NCI-H510A (cell line): ENCODE data around the gene POTEH.
"Not testable (repeated sequence)": the region's sequence is repeated elsewhere in the genome, so short reads cannot be mapped to it uniquely, and the experiment has no call there.

ENCODE experiments used
- DNase-seq: peaks from one replicate; lab custom pipeline; 2025; lab: John Stamatoyannopoulos, UW

Gene POTEH

GRCh38 chr22:15689749-15690125 is at the start of gene POTEH:
Gene POTEH (plus strand): TSS chr22:15690026. CDS start chr22:15690078, 52 bp downstream.
- DNase-seq = not testable (repeated sequence)

GRCh38 chr22:15642288-15642861 is 47.5 kb upstream of the POTEH start:
- DNase-seq = not testable (repeated sequence)

DNA sequence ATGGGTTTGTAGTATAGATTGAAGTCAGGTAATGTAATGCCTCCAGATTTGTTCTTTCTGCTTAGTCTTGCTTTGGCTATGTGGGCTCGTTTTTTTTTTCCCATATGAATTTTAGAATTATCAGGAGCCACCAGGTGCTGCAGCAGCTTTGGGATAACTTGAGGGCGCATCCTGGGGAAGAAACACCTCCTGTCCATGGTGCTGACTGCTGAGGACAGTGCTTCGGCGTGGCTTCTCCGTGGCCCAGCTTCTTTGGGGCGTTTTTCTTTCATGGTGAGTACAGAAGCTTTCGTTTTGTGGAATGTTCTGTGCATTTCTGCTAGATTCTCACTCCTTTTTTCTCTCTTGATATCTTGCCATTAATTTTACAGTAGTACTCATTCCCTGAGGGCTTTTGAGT is 37.9 kb upstream of the POTEH start:
- DNase-seq = not testable (repeated sequence)

DNA sequence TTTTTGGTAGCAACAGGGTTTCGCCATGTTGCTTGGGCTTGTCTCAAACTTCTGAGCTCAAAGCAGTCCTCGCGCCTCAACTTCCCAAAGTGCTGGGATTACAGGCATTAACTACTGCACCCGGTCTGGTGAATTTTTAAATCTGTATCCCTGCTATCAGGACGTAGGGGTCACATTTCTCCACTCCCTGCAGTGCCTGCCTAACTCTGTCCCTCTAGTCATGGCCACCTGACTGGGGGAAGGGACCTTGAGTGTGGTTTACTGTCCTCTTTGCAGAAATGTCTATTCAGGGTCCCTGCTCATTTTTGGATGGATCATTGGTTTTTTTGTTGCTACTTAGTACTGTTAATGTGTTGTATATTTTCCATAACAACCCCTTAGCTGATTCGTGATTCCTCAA is 37.1 kb upstream of the POTEH start:
- DNase-seq = not testable (repeated sequence)

- DNase-seq = not testable (repeated sequence)
Observed at GRCh38 chr22:15653241-15653640, 36.6 kb upstream of the POTEH start.

GRCh38 chr22:15661102-15661501 is 28.7 kb upstream of the POTEH start:
- DNase-seq = not testable (repeated sequence)

- not testable (repeated sequence) for DNase-seq
Observed at GRCh38 chr22:15664682-15665081, 25.1 kb upstream of the POTEH start.

GRCh38 chr22:15665478-15665877 is 24.3 kb upstream of the POTEH start:
- not testable (repeated sequence) for DNase-seq

GRCh38 chr22:15669430-15669829 is 20.4 kb upstream of the POTEH start:
- DNase-seq = not testable (repeated sequence)

GRCh38 chr22:15679702-15680101 is 10.1 kb upstream of the POTEH start:
- DNase-seq = not testable (repeated sequence)

- not testable (repeated sequence) for DNase-seq
Observed at GRCh38 chr22:15684115-15684514, 5.7 kb upstream of the POTEH start.

GRCh38 chr22:15684695-15685094 is 5.1 kb upstream of the POTEH start:
- not testable (repeated sequence) for DNase-seq

GRCh38 chr22:15685641-15686040 is 4.2 kb upstream of the POTEH start:
- not testable (repeated sequence) for DNase-seq

DNA sequence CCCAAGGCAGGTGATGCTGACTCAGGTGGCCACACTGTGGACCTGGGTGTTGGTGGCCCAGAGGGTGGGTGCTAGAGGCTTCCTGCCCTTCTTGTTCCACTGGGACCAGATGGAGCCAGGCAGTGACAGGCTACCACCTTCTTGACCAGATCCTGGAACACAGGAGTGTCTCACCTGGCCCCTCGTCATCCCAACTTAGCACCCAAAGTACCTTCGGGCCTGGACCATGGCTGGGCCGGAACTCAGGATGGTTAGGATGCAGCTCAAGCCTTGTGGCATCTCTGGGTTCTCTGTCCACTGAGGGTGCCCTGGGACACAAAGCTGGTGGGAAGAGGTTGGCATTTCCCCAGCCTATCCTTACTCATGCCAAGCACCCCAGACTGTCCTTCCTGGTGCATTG is 2.7 kb upstream of the POTEH start:
- DNase-seq = not testable (repeated sequence)

- not testable (repeated sequence) for DNase-seq
Observed at GRCh38 chr22:15687676-15688075, 2.1 kb upstream of the POTEH start.

- DNase-seq = not testable (repeated sequence)
Observed at GRCh38 chr22:15688090-15688489, 1.7 kb upstream of the POTEH start.

DNA sequence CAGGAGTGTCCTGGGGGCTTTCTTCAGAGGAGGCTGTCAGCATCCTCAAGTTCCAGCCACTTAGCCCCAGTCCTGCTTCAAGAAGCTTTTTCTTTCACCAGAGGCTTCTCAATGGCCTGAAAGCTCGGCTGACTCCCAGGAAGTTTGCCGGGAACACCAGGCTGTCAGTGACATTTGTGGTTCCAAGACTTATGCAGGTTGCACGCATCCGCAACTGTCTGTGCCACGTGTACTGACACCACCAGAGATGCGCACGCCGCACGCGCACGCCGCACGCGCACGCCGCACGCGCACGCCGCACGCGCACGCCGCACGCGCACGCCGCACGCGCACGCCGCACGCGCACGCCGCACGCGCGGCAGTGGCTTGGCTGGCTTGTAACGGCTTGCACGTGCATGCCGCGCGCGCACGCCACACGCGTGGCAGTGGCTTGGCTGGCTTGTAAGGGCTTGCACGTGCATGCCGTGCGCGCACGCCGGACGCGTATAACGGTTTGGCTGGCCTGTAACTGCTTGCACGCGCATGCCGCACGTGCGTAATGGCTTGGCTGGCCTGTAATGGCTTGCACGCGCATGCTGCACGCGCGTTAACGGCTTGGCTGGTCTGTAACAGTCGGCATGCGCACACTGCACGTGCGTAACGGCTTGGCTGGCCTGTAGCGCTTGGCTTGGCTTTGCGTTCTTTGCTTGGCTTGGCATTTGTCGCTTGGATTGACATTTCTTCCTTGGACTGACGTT is 646 bp upstream of the POTEH start:
- DNase-seq = not testable (repeated sequence)

DNA sequence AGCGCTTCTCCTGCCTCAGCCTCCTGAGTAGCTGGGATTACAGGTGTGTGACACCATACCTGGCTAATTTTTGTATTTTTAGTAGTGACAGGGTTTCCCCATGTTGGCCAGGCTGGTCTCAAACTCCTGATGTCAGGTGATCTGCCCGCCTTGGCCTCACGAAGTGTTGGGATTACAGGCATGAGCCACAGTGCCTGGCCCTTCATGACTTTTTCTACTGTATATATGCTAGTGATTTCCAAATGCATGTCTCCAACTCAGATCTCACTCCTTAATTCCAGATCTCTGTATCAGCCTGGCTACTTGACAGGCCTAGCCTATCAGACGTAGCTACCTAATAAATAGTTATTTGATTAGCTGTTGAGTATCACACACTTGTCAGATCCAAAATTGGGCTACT is 23.8 kb downstream of the POTEH start:
- DNase-seq = not testable (repeated sequence)

DNA sequence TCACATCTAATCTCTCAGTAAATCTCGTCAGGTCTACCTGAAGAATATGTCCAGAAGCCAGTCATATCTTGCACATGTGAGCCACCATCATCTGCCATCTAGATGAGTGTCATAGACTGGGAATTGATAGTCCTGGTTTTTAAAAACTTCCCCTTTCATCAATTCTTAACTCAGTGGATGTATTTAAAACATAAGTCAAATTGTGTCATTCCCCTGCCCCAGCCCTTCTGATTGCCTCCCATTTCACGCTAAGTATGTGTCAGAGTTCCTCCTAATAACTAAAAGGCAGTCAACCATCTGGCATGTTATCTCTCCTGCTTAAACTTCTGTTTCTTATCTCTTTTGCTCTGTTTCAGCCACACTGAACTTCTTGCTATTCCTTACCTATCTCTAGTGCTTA is 24.3 kb downstream of the POTEH start:
- DNase-seq = not testable (repeated sequence)

DNA sequence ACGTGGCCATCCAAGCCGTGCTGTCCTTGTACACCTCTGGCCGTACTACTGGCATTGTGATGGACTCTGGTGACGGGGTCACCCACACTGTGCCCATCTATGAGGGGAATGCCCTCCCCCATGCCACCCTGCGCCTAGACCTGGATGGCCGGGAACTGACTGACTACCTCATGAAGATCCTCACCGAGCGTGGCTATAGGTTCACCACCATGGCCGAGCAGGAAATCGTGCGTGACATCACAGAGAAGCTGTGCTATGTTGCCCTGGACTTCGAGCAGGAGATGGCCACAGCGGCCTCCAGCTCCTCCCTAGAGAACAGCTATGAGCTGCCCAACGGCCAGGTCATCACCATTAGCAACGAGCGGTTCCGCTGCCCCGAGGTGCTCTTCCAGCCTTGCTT is 32.1 kb downstream of the POTEH start:
- DNase-seq = not testable (repeated sequence)

DNA sequence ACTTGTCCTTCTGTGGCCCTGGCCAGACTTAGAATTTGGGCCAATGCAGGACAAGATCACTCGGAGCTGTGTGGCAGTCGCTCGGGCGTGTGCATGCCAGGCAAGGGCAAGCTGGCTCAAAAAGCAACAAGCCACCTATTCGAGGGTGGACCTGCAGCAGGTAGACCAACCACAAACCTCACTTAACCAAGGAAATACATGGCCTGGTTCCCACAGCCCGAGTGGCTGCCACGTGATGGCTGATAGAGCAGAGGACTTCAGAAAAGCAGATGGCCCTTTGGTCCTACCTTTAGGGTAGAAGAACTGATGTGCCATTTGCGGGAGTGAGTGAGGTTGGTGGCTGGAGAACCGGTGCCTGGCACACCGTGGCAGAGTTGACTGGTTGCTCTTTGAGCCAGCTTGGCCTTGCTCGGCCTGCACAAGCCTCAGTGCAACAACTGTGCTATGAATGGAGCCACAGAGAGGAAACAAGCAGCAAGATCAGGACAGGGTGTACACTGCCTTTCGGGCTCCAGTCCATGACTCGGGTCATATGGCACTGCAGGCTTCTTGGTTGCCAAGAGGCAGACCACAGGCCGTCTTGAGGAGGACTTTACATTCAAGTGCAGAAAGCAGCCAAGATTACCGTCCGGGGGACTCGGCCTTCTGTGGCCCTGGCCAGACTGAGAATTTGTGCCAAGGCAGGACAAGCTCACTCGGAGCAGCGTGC is 39.5 kb downstream of the POTEH start:
- DNase-seq = not testable (repeated sequence)

- not testable (repeated sequence) for DNase-seq
Observed at GRCh38 chr22:15731023-15731422, 41.2 kb downstream of the POTEH start.

- DNase-seq = not testable (repeated sequence)
Observed at GRCh38 chr22:15734411-15734810, 44.6 kb downstream of the POTEH start.
